Measurements from ENCODE around the gene CBFB. TPM values are rescaled to one million over a fixed set of nuclear protein-coding genes. Genes with fewer than 3 reads are reported as not detected.

CBFB gene
- total RNA-seq, 3 donors from 2014 or later (not counting 1 experiment from before 2014, with no cell fraction given) = 96.1 to 102 (median 97.2) TPM

DNA sequence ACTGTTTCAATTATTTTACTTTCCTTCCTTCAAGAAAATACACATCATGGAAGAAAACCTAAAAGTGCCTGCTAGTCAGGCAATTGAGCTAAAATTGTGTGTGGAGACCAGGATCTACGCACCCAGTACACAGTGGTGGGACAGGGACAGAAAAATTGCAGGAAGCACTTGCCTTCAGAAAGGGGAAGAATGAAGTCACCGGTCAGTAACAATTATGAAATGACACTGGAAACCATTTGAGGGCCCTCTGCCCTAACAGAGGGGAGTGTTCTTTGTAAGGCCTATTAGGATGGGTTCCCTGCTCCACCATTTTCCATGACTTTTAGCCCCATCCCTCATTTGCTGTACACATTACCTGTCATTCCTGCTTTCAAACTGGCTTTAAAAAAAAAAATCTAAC is 76.3 kb downstream of the CBFB start:
- Histone ChIP-seq H3K27ac (ENCODE audit: low read length) (no peak overlapping the region), H3K36me3 (ENCODE audit: control insufficient read depth, insufficient read depth, low read length) (peaks cover 5% of the 10 kb centered on the region), H3K4me1 (ENCODE audit: control insufficient read depth, insufficient read depth, low read length) (peaks cover 9% of the 10 kb centered on the region), H3K9me3 (ENCODE audit: control insufficient read depth, insufficient read depth, low read length) (no peaks in the 10 kb centered on the region), H3K4me3 (ENCODE audit: low read length) (no peak overlapping the region), H3K27me3 (ENCODE audit: control insufficient read depth, insufficient read depth, low read length) (no peaks in the 10 kb centered on the region)
- Mint-ChIP-seq H3K4me1 (peaks cover 9 to 11% of the 10 kb centered on the region in 2 donors), H3K36me3 (no peaks in the 10 kb centered on the region), H3K4me3 (no peak overlapping the region), H3K27me3 (ENCODE audit: low read depth in 2 of 2) (no peaks in the 10 kb centered on the region), H3K27ac (no peak overlapping the region), H3K9me3 (no peaks in the 10 kb centered on the region)
- WGBS (ENCODE audit: insufficient coverage) = 66% methylated on average over 2 of the region's 2 CpGs
- intact Hi-C loops (cut with micrococcal nuclease) = loop anchor here (10.0 kb wide), 1 partner anchor 90 kb away; no protein-coding TSS in a partner anchor
- TF ChIP-seq, protein P1, sequence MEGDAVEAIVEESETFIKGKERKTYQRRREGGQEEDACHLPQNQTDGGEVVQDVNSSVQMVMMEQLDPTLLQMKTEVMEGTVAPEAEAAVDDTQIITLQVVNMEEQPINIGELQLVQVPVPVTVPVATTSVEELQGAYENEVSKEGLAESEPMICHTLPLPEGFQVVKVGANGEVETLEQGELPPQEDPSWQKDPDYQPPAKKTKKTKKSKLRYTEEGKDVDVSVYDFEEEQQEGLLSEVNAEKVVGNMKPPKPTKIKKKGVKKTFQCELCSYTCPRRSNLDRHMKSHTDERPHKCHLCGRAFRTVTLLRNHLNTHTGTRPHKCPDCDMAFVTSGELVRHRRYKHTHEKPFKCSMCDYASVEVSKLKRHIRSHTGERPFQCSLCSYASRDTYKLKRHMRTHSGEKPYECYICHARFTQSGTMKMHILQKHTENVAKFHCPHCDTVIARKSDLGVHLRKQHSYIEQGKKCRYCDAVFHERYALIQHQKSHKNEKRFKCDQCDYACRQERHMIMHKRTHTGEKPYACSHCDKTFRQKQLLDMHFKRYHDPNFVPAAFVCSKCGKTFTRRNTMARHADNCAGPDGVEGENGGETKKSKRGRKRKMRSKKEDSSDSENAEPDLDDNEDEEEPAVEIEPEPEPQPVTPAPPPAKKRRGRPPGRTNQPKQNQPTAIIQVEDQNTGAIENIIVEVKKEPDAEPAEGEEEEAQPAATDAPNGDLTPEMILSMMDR (IDR thresholded peaks at IDR 0.05) = no peak
- no peak for ATAC-seq
- DNase-seq = no peak

DNA sequence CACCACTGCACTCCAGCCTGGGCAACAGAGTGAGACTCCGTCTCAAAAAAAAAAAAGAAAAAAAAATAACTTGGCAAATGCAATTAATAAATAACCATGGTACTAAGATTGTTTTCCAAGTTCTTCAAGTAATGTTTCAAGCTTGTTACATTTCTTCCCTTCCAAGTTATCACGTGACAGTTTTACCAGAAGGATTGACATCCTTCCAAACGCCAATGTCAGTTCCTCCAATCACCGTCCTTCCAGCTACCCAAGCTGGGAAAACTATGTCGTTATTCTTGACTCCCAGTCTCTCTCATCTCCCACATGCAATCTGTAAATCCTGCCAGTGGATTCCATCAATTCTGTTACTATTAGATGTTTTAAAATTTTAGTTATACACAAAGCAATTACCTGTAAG is 76.9 kb downstream of the CBFB start:
- DNase-seq (no peak), ATAC-seq (no peak)
- no peaks in the 10 kb centered on the region for H3K36me3 Mint-ChIP-seq
- Histone ChIP-seq H3K27me3 (ENCODE audit: control insufficient read depth, insufficient read depth, low read length) (no peaks in the 10 kb centered on the region), H3K4me1 (ENCODE audit: control insufficient read depth, insufficient read depth, low read length) (peaks cover 16% of the 10 kb centered on the region), H3K4me3 (ENCODE audit: low read length) (no peak overlapping the region), H3K36me3 (ENCODE audit: control insufficient read depth, insufficient read depth, low read length) (no peaks in the 10 kb centered on the region), H3K9me3 (ENCODE audit: control insufficient read depth, insufficient read depth, low read length) (no peaks in the 10 kb centered on the region), H3K27ac (ENCODE audit: low read length) (no peak overlapping the region)
- WGBS (ENCODE audit: insufficient coverage) = 79% methylated on average over 4 of the region's 5 CpGs
- H3K4me3 Mint-ChIP-seq = no peak overlapping the region
- no peaks in the 10 kb centered on the region for H3K27me3 Mint-ChIP-seq (ENCODE audit: low read depth in 2 of 2)
- peak overlapping the region in 1 of 2 donors; percentile 7 for H3K27ac Mint-ChIP-seq
- intact Hi-C loops (cut with micrococcal nuclease) = loop anchor here (10.0 kb wide), 1 partner anchor 91 kb away; no protein-coding TSS in a partner anchor
- peaks cover 15 to 18% of the 10 kb centered on the region in 2 donors for H3K4me1 Mint-ChIP-seq
- no peaks in the 10 kb centered on the region for H3K9me3 Mint-ChIP-seq
- TF ChIP-seq, protein P1 (IDR thresholded peaks at IDR 0.05) = no peak

DNA sequence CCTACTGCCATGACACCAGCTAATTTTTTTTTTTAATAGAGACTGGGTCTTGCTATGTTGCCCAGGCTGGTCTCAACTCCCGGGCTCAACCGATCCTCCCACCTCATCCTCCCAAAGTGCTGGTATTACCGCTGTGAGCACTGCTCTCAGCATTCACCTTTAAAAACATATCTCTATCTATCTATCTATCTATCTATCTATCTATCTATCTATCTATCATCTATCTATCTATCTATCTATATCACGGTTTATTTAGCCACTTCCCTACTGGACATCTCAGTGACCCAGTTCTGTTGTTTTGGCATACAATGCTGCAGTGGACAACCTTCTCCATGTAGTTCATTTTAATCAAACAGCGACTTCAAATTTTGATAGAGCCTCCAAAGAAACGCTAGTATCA is 79.5 kb downstream of the CBFB start:
- ATAC-seq (no peak), DNase-seq (no peak)
- Histone ChIP-seq H3K27me3 (ENCODE audit: control insufficient read depth, insufficient read depth, low read length) (no peaks in the 10 kb centered on the region), H3K36me3 (ENCODE audit: control insufficient read depth, insufficient read depth, low read length) (no peaks in the 10 kb centered on the region), H3K9me3 (ENCODE audit: control insufficient read depth, insufficient read depth, low read length) (no peaks in the 10 kb centered on the region), H3K4me3 (ENCODE audit: low read length) (no peak overlapping the region), H3K4me1 (ENCODE audit: control insufficient read depth, insufficient read depth, low read length) (peaks cover 25% of the 10 kb centered on the region), H3K27ac (ENCODE audit: low read length) (no peak overlapping the region)
- Mint-ChIP-seq H3K27me3 (ENCODE audit: low read depth in 2 of 2) (no peaks in the 10 kb centered on the region), H3K9me3 (no peaks in the 10 kb centered on the region), H3K4me3 (no peak overlapping the region), H3K4me1 (peaks cover 34 to 37% of the 10 kb centered on the region in 2 donors), H3K36me3 (no peaks in the 10 kb centered on the region), H3K27ac (peak overlapping the region in 1 of 2 donors; percentile 86)
- intact Hi-C loops (cut with micrococcal nuclease) = loop anchor here (10.0 kb wide), 1 partner anchor 94 kb away; no protein-coding TSS in a partner anchor
- WGBS (ENCODE audit: insufficient coverage) = 97% methylated on average over 6 of the region's 6 CpGs
- TF ChIP-seq, protein P1 (IDR thresholded peaks at IDR 0.05) = no peak

DNA sequence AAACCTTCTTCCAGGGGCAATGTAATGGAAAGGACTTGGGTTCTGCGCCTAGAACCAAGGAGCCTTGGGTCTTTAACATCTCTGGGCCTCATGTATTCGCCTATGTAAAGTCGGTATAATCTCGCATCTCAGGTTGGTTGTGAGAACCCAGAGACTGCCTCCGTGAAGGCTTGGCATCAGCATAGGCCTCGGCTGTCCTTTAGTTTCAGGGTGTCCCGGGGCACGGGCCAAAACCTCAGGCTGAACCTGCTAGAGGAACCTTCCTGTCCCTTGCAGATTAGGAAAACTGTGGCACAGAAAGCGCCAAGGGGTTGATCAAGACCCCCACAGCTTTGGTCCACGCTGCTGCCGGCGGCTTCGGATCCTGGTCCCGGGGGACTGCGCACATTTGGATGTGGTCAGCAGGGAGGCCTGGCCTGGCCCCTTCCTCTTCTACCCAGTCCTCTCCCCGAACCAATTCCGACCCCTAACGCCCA is 80.0 kb downstream of the CBFB start:
- H3K9me3 ChIP-seq (ENCODE audit: control insufficient read depth, insufficient read depth, low read length) = no peaks in the 10 kb centered on the region
- H3K4me3 Mint-ChIP-seq = peak overlapping the region; percentile 94
- no peaks in the 10 kb centered on the region for H3K36me3 ChIP-seq (ENCODE audit: control insufficient read depth, insufficient read depth, low read length)
- H3K36me3 Mint-ChIP-seq = no peaks in the 10 kb centered on the region
- 88% methylated on average over 18 of the region's 18 CpGs for WGBS (ENCODE audit: insufficient coverage)
- peak overlapping the region; percentile 65 to 86 for H3K27ac Mint-ChIP-seq
- H3K4me3 ChIP-seq (ENCODE audit: low read length) = peak overlapping the region; percentile 75
- peaks cover 34 to 37% of the 10 kb centered on the region in 2 donors for H3K4me1 Mint-ChIP-seq
- no peak overlapping the region for H3K27ac ChIP-seq (ENCODE audit: low read length)
- DNase-seq (peak in 1 of 2 donors; percentile 11), ATAC-seq (no peak)
- TF ChIP-seq, protein P1 (IDR thresholded peaks at IDR 0.05) = no peak
- H3K9me3 Mint-ChIP-seq = no peaks in the 10 kb centered on the region
- H3K27me3 Mint-ChIP-seq (ENCODE audit: low read depth in 2 of 2) = no peaks in the 10 kb centered on the region
- peaks cover 25% of the 10 kb centered on the region for H3K4me1 ChIP-seq (ENCODE audit: control insufficient read depth, insufficient read depth, low read length)
- intact Hi-C loops (cut with micrococcal nuclease) = loop anchor here (1.0 to 10.0 kb wide), 2 partner anchors 81 to 94 kb away; no protein-coding TSS in a partner anchor
- no peaks in the 10 kb centered on the region for H3K27me3 ChIP-seq (ENCODE audit: control insufficient read depth, insufficient read depth, low read length)
